Vagina (tissue), 2 donors: ENCODE measurements around the gene PSME2. TPM values are rescaled to one million over a fixed set of nuclear protein-coding genes. Genes with fewer than 3 reads are reported as not detected.

Source experiments
- DNase-seq, 2 donors: peaks; one replicate each; pipeline ENCODE4 v3.0.0-alpha.2; 2017; ENCODE audit errors: extremely low spot score in 2 of 2
- H3K27ac ChIP-seq: fragments of 200-600 bp; sonication (generic); one replicate; pipeline ENCODE4 v1.5.1; 2019
- H3K27me3 ChIP-seq: fragments of 200-600 bp; sonication (generic); one replicate; pipeline ENCODE4 v1.5.1; 2019
- H3K36me3 ChIP-seq, 2 donors: fragments of 200-600 bp; sonication (generic); one replicate each; pipeline ENCODE4 v1.5.1; 2017 to 2019
- H3K4me1 ChIP-seq: fragments of 200-600 bp; sonication (generic); one replicate; pipeline ENCODE4 v1.5.1; 2019
- H3K4me3 ChIP-seq, 2 donors: fragments of 200-600 bp; sonication (generic); 1 replicate in 1 of 2; 2 replicates in 1 of 2; pipeline ENCODE4 v1.5.1; 2016 to 2019
- H3K9me3 ChIP-seq: fragments of 200-600 bp; sonication (generic); one replicate; pipeline ENCODE4 v1.5.1; 2019
- POLR2A ChIP-seq, 2 donors: fragments of 450-650 bp; IDR thresholded peaks; one replicate each; pipeline ENCODE4 v1.6.1; 2017; ENCODE audit warnings: antibody characterized with exemption in 2 of 2, mild to moderate bottlenecking in 2 of 2, moderate library complexity in 2 of 2
- POLR2AphosphoS5 ChIP-seq, 2 donors: sonication (generic); formaldehyde crosslinking; IDR thresholded peaks; one replicate each; pipeline ENCODE4 v1.9.0; 2017; ENCODE audit warnings: antibody characterized with exemption in 2 of 2, mild to moderate bottlenecking in 2 of 2, low read depth in 1 of 2; ENCODE audit not compliant: insufficient read depth in 1 of 2
- intact Hi-C: fragments of 100-400 bp; cut with DNase I; formaldehyde crosslinking; loops from one replicate; pipeline ENCODE4 v1.15.1; 2023
- total RNA-seq: library from RNA; depleted of rRNA; stranded (reverse); fragments of >200 nt; gene quantifications from one replicate; pipeline ENCODE4 v1.2.3, GENCODE V29; 2016
- TF ChIP-seq, protein P1 (sequence below), 3 experiments: fragments of 450-650 bp in 2 of 3; fragments of 200-600 bp in 1 of 3; sonication (generic) in 1 of 3; IDR thresholded peaks; one replicate each; pipeline ENCODE4 v1.5.1; 2017 to 2019; ENCODE audit warnings: antibody characterized with exemption in 3 of 3, mild to moderate bottlenecking in 2 of 3, moderate library complexity in 2 of 3

The PSME2 gene
- total RNA-seq, 1 donor from 2014 or later = 131 TPM

DNA sequence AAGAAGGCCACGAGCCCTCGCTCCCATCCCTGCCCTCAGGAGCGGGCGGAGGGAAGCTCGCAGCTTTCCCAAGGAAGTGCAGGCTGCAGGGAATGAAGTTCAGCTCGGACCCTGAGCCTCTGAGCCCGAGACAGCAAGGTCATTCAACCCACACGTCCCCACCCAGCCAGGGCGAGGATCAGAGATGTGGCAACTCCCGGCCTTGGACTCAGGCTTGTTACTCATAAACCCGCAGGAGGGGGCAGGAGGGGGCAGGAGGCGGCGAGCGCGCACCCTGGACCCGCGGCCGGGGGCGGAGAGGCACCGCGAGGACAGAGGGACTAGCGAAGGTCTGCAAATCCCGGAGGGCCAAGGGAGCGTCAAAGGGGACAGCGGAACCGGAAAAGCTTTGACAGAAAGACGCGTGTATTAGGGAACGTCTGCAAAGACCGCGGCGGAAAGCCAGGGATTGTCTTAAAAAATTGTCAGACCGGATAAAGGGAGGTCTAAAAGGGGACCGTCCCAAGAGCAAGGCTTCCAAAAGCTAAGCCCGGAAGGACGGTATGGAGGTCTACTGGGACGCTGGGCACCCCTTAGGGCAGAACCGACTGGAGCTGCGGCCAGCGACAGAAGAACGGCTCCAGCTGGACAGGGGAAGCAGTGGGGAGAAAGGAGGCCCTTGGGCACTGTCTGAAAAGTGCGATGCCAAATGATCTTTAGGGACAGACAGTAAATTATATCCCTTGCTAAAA lies 32.4 kb downstream of the PSME2 start:
- Histone ChIP-seq H3K9me3 (no peaks in the 10 kb centered on the region), H3K36me3 (peaks cover 0 to 21% of the 10 kb centered on the region in 2 donors), H3K4me3 (peak overlapping the region; percentile 84 to 86), H3K27ac (peak overlapping the region; percentile 98), H3K4me1 (peaks cover 26% of the 10 kb centered on the region), H3K27me3 (no peaks in the 10 kb centered on the region)
- intact Hi-C loops = loop anchor here (2.0 kb wide), 1 partner anchor 27 kb away; the partner anchor contains the start of gene EMC9
- TF ChIP-seq POLR2A (IDR thresholded peaks at IDR 0.05) (peak in 1 of 2 donors; percentile 36), POLR2AphosphoS5 (IDR thresholded peaks at IDR 0.05; ENCODE audit: insufficient read depth in 1 of 2, low read depth in 1 of 2) (peak in 1 of 2 donors; percentile 64)
- TF ChIP-seq, protein P1, sequence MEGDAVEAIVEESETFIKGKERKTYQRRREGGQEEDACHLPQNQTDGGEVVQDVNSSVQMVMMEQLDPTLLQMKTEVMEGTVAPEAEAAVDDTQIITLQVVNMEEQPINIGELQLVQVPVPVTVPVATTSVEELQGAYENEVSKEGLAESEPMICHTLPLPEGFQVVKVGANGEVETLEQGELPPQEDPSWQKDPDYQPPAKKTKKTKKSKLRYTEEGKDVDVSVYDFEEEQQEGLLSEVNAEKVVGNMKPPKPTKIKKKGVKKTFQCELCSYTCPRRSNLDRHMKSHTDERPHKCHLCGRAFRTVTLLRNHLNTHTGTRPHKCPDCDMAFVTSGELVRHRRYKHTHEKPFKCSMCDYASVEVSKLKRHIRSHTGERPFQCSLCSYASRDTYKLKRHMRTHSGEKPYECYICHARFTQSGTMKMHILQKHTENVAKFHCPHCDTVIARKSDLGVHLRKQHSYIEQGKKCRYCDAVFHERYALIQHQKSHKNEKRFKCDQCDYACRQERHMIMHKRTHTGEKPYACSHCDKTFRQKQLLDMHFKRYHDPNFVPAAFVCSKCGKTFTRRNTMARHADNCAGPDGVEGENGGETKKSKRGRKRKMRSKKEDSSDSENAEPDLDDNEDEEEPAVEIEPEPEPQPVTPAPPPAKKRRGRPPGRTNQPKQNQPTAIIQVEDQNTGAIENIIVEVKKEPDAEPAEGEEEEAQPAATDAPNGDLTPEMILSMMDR (IDR thresholded peaks at IDR 0.05) = peak in 1 of 3 experiments; percentile 3
- DNase-seq = peak in 1 of 2 donors; percentile 97

DNA sequence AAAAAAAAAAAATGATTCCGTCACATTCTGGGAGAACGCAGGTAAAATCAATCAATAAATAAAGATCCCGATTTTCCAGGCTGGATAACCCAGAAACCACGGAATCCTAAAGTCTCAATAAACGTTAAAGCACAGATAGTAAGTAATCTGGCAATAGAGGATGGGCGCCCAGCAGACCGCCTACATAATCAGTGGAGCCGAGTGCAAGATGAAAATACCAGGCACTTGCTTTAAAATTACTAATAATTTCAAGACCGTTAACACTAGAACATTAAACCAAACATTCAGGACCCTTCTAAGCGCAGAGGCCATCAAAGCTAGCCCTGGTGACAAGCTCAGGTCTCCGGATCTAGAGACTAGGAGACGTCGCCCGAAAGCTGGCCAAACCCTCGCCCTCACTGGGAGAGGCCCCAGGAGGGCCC lies 33.0 kb downstream of the PSME2 start:
- DNase-seq = no peak
- peaks cover 0 to 17% of the 10 kb centered on the region in 2 donors for H3K36me3 ChIP-seq
- H3K9me3 ChIP-seq = no peaks in the 10 kb centered on the region
- no peak for TF ChIP-seq POLR2A (IDR thresholded peaks at IDR 0.05)
- no peak for TF ChIP-seq POLR2AphosphoS5 (IDR thresholded peaks at IDR 0.05; ENCODE audit: insufficient read depth in 1 of 2, low read depth in 1 of 2)
- TF ChIP-seq, protein P1 (IDR thresholded peaks at IDR 0.05) = no peak
- no peaks in the 10 kb centered on the region for H3K27me3 ChIP-seq
- peak overlapping the region; percentile 84 to 86 for H3K4me3 ChIP-seq
- H3K27ac ChIP-seq = peak overlapping the region; percentile 98
- peaks cover 26% of the 10 kb centered on the region for H3K4me1 ChIP-seq
- intact Hi-C loops = no loop called here

DNA sequence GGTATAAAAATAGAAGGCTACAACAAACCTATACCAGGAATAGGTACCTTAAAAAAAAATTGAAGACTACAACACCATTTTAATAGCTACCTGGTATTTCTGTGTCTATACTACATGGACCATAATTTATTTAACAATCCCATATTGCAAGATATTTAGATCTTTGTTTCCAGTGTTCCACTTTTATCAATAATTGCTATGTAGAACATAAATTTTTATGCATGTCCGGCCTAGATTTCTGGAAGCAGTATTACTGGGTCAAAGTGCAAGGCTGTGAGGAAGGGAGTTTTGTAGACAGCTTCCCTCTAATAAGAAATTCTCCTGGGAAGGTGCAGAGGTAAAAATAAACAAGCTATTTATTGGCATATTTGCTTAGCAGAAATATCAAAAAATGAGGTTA lies 35.9 kb downstream of the PSME2 start:
- Histone ChIP-seq H3K4me3 (no peak overlapping the region), H3K27ac (no peak overlapping the region), H3K4me1 (peaks cover 10% of the 10 kb centered on the region), H3K27me3 (no peaks in the 10 kb centered on the region), H3K9me3 (no peaks in the 10 kb centered on the region), H3K36me3 (no peaks in the 10 kb centered on the region)
- DNase-seq = no peak
- intact Hi-C loops = no loop called here
- TF ChIP-seq, protein P1 (IDR thresholded peaks at IDR 0.05) = no peak
- TF ChIP-seq POLR2A (IDR thresholded peaks at IDR 0.05) (no peak), POLR2AphosphoS5 (IDR thresholded peaks at IDR 0.05; ENCODE audit: insufficient read depth in 1 of 2, low read depth in 1 of 2) (no peak)

DNA sequence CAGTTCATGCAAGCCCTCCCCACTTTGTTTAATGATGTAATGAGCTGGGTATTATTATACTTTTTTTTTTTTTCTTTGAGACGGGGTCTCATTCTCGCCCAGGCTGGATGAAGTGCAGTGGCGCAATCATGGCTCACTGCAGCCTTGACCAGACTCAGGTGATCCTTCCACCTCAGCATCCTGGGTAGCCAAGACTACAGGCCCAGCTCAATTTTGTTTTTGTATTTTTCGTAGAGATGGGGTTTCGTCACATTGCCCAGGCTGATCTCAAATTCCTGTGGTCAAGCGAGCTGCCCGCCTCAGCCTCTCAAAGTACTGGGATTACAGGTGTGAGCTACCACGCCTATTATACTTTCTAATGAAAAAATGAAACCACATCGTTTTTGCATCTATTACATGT lies 36.4 kb downstream of the PSME2 start:
- peaks cover 6% of the 10 kb centered on the region for H3K4me1 ChIP-seq
- DNase-seq = no peak
- H3K9me3 ChIP-seq = no peaks in the 10 kb centered on the region
- no peaks in the 10 kb centered on the region for H3K27me3 ChIP-seq
- intact Hi-C loops = no loop called here
- no peak overlapping the region for H3K27ac ChIP-seq
- TF ChIP-seq POLR2A (IDR thresholded peaks at IDR 0.05) = no peak
- TF ChIP-seq, protein P1 (IDR thresholded peaks at IDR 0.05) = no peak
- no peak for TF ChIP-seq POLR2AphosphoS5 (IDR thresholded peaks at IDR 0.05; ENCODE audit: insufficient read depth in 1 of 2, low read depth in 1 of 2)
- H3K4me3 ChIP-seq = no peak overlapping the region
- no peaks in the 10 kb centered on the region for H3K36me3 ChIP-seq

DNA sequence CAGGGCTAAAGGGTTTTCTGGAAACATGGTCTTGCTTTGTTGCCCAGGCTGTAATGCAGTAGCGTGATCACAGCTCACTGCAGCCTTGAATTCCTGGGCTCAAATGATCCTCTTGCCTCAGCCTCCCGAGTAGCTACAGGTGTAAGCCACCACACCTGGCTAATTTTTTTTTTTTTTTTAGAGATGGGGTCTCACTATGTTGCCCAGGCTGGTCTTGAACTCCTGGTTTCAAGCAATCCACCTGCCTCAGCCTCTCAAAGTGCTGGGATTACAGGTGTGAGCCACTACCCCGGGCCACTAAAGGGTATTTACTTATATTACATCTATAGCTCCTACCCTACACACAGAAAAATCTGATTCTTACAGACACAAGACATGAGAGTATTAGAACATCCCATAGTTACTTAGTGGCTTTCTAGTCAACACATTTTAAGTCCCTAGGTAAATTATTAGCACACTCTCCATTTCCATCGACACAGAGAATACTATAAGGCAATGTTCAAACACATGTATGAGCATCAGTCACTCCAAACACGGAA lies 38.0 kb downstream of the PSME2 start:
- Histone ChIP-seq H3K27me3 (no peaks in the 10 kb centered on the region), H3K4me1 (peaks cover 3% of the 10 kb centered on the region), H3K36me3 (no peaks in the 10 kb centered on the region), H3K4me3 (no peak overlapping the region), H3K9me3 (no peaks in the 10 kb centered on the region), H3K27ac (no peak overlapping the region)
- intact Hi-C loops = no loop called here
- no peak for DNase-seq
- TF ChIP-seq POLR2AphosphoS5 (IDR thresholded peaks at IDR 0.05; ENCODE audit: insufficient read depth in 1 of 2, low read depth in 1 of 2) (no peak), POLR2A (IDR thresholded peaks at IDR 0.05) (no peak)
- TF ChIP-seq, protein P1 (IDR thresholded peaks at IDR 0.05) = no peak
